Glutamatergic neuron (in vitro differentiated cells): ENCODE data around the gene GALNT8. TPM values are rescaled to one million over a fixed set of nuclear protein-coding genes. Genes with fewer than 3 reads are reported as not detected.

Experiments used
- DNase-seq: peaks from one replicate; pipeline ENCODE4 v3.0.0; 2022
- H3K27ac Mint-ChIP-seq: one replicate; pipeline ENCODE4 v1.8.0; 2020; ENCODE audit warnings: mild to moderate bottlenecking, mixed read lengths, inconsistent platforms; ENCODE audit not compliant: unreplicated experiment
- H3K27me3 Mint-ChIP-seq: one replicate; pipeline ENCODE4 v1.8.0; 2020; ENCODE audit warnings: mild to moderate bottlenecking, moderate library complexity, mixed read lengths, inconsistent platforms; ENCODE audit not compliant: unreplicated experiment
- H3K36me3 Mint-ChIP-seq: one replicate; pipeline ENCODE4 v1.8.0; 2020; ENCODE audit warnings: mild to moderate bottlenecking, mixed read lengths, inconsistent platforms; ENCODE audit not compliant: unreplicated experiment
- H3K4me1 Mint-ChIP-seq: one replicate; pipeline ENCODE4 v1.8.0; 2020; ENCODE audit warnings: mild to moderate bottlenecking, low read depth, mixed read lengths, inconsistent platforms; ENCODE audit not compliant: unreplicated experiment
- H3K4me3 Mint-ChIP-seq: one replicate; pipeline ENCODE4 v1.8.0; 2020; ENCODE audit warnings: mild to moderate bottlenecking, mixed read lengths, inconsistent platforms; ENCODE audit not compliant: unreplicated experiment
- H3K9me3 Mint-ChIP-seq: one replicate; pipeline ENCODE4 v1.8.0; 2020; ENCODE audit warnings: mild to moderate bottlenecking, moderate library complexity, mixed read lengths, inconsistent platforms; ENCODE audit not compliant: unreplicated experiment
- total RNA-seq: library from RNA; stranded (reverse); fragmentation: NEBNext Ultra II Directional; extraction: Animal tissue kit (Norgen Biotek cat#: 25700); gene quantifications from one replicate; pipeline ENCODE4 v1.2.1, GENCODE V29; 2021; ENCODE audit not compliant: unreplicated experiment
- TF ChIP-seq, protein P1 (sequence below): fragments of 200-600 bp; sonication (generic); IDR thresholded peaks from one replicate; pipeline ENCODE4 v1.5.0; 2021; ENCODE audit not compliant: partially characterized antibody, unreplicated experiment

The GALNT8 gene
- total RNA-seq, 1 donor from 2014 or later, result 25.3 TPM

- Mint-ChIP-seq H3K9me3 (peaks cover 2% of the 10 kb centered on the region), H3K4me3 (no peak overlapping the region), H3K36me3 (peaks cover 28% of the 10 kb centered on the region), H3K27me3 (no peaks in the 10 kb centered on the region), H3K4me1 (no peaks in the 10 kb centered on the region), H3K27ac (peak overlapping the region; percentile 10)
- TF ChIP-seq, protein P1, sequence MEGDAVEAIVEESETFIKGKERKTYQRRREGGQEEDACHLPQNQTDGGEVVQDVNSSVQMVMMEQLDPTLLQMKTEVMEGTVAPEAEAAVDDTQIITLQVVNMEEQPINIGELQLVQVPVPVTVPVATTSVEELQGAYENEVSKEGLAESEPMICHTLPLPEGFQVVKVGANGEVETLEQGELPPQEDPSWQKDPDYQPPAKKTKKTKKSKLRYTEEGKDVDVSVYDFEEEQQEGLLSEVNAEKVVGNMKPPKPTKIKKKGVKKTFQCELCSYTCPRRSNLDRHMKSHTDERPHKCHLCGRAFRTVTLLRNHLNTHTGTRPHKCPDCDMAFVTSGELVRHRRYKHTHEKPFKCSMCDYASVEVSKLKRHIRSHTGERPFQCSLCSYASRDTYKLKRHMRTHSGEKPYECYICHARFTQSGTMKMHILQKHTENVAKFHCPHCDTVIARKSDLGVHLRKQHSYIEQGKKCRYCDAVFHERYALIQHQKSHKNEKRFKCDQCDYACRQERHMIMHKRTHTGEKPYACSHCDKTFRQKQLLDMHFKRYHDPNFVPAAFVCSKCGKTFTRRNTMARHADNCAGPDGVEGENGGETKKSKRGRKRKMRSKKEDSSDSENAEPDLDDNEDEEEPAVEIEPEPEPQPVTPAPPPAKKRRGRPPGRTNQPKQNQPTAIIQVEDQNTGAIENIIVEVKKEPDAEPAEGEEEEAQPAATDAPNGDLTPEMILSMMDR, result no peak
- DNase-seq, result no peak
These were observed 29.4 kb upstream of the GALNT8 start for GRCh38 chr12:4690760-4691159.

DNA sequence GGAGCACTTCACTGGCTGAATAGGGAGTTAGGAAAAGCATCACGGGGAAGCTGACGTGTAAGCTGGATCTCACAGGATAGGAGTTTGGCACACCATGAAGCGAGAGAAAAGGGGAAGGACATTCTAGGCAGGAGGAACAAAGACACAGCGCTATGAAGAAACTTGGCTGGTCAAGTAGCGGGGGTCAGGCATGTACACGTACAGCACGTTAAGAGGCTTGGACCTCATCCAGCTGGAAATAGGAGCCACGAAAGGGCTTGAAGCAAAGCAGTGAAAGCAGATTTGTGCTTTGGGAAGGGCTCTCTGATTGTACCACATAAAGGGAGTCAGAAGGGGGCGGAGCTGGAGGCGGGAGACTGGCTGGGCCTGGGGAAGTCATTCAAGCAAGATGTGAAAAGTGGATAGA is 19.6 kb upstream of the GALNT8 start:
- H3K27me3 Mint-ChIP-seq, result no peaks in the 10 kb centered on the region
- no peak overlapping the region for H3K27ac Mint-ChIP-seq
- no peaks in the 10 kb centered on the region for H3K4me1 Mint-ChIP-seq
- no peak overlapping the region for H3K4me3 Mint-ChIP-seq
- H3K36me3 Mint-ChIP-seq, result peaks cover 7% of the 10 kb centered on the region
- no peaks in the 10 kb centered on the region for H3K9me3 Mint-ChIP-seq
- TF ChIP-seq, protein P1, result no peak
- no peak for DNase-seq

DNA sequence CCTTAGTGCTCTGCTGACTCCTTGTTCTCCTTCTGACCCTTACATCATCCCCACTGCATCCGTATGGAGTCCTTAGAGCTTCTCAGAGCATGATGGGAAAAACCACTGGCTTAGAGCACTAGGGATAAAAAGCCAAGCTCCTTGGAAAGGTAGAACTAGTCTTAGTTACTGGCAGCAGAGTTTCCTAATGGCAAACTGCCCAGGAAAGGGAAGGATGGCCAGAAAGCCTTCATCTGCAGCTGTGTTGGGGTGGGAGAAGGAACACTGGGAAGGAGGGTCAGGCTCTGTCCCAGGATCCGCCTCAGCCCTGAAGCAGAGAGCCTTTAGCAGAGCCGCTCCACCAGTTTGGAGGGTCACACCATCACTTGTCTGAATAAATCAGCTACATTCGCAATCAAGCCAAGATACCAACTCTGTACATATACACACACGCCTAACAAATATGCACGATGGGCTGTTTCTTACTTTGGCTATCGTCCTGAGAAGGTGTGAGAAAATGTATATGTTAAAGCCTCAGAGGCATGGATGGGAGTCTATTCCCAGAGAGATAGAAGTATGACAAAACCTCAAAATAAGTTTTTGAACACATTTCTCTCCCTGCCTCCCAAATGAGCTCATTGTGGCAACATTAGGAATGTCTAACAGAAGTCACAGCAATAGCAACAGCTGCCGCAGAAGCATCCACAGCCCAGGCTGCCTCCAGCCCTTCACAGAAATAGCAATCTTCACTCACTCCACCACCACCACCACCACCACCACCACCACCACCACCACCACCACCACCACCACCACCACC is 18.6 kb upstream of the GALNT8 start:
- no peak for DNase-seq
- no peak overlapping the region for H3K27ac Mint-ChIP-seq
- H3K4me1 Mint-ChIP-seq, result peaks cover 5% of the 10 kb centered on the region
- H3K4me3 Mint-ChIP-seq, result no peak overlapping the region
- peaks cover 7% of the 10 kb centered on the region for H3K36me3 Mint-ChIP-seq
- TF ChIP-seq, protein P1, result no peak
- H3K9me3 Mint-ChIP-seq, result no peaks in the 10 kb centered on the region
- no peaks in the 10 kb centered on the region for H3K27me3 Mint-ChIP-seq

GRCh38 chr12:4703676-4704075 is 16.5 kb upstream of the GALNT8 start:
- Mint-ChIP-seq H3K27me3 (no peaks in the 10 kb centered on the region), H3K4me1 (peaks cover 9% of the 10 kb centered on the region), H3K9me3 (no peaks in the 10 kb centered on the region), H3K36me3 (peaks cover 7% of the 10 kb centered on the region), H3K4me3 (no peak overlapping the region), H3K27ac (no peak overlapping the region)
- TF ChIP-seq, protein P1, result no peak
- DNase-seq, result no peak

DNA sequence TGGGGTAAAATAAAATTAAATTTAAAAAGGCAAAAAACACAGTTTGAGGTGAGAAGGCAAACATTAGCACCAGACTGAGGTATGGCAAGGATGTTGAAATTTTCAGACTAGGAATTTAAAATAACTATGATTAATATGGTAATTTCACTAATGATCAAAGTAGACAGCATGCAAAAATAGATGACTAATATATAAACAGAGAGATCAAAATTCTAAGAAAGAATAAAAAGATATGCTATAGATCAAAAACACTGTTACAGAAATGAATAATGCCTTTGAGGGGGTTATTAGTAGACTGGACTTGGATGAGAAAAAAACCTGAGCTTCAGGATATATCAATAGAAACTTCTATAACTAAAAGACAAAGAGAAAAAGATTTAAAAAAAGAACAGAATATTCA is 14.4 kb upstream of the GALNT8 start:
- Mint-ChIP-seq H3K4me1 (peaks cover 9% of the 10 kb centered on the region), H3K36me3 (peaks cover 2% of the 10 kb centered on the region), H3K4me3 (no peak overlapping the region), H3K9me3 (no peaks in the 10 kb centered on the region), H3K27me3 (no peaks in the 10 kb centered on the region), H3K27ac (no peak overlapping the region)
- DNase-seq, result no peak
- TF ChIP-seq, protein P1, result no peak
